Fibroblast of lung (primary cell): Measurements from ENCODE around the gene CLASP1.

Source experiments
- CTCF ChIP-seq, 2 donors: IDR thresholded peaks in 1 of 2; conservative IDR thresholded peaks in 1 of 2; 1 replicate in 1 of 2; 2 replicates in 1 of 2; pipeline ENCODE4 v1.5.1; 2011 to 2012; ENCODE audit warnings: low read length in 2 of 2, control low read depth in 1 of 2, inconsistent platforms in 1 of 2, low read depth in 1 of 2, mild to moderate bottlenecking in 1 of 2
- EZH2 ChIP-seq: IDR thresholded peaks from 2 replicates; pipeline ENCODE4 v1.5.1; 2012; ENCODE audit warnings: low read length, control low read depth, mild to moderate bottlenecking; ENCODE audit errors: missing control alignments

- no peak for TF ChIP-seq CTCF (conservative IDR thresholded peaks at IDR 0.05 in 1 of 2, IDR thresholded peaks at IDR 0.05 in 1 of 2; ENCODE audit: low read depth in 1 of 2, low read length in 2 of 2)
- no peak for TF ChIP-seq EZH2
Observed at GRCh38 chr2:121334581-121335293, 314.5 kb downstream of the CLASP1 start.
